NCI-H1436 treated with DMSO at 0.1 percent for 48 hours (cell line): Measurements from ENCODE around the gene CRELD2.

Source experiments
- DNase-seq: peaks from one replicate; lab custom pipeline; 2025; lab: John Stamatoyannopoulos, UW

Gene CRELD2

GRCh38 chr22:49968831-49969661 lies 50.6 kb downstream of the CRELD2 start:
- DNase-seq = no peak

- no peak for DNase-seq
These were observed 51.5 kb downstream of the CRELD2 start for GRCh38 chr22:49969751-49970527.

- DNase-seq = peak; percentile 79
These were observed 52.2 kb downstream of the CRELD2 start for GRCh38 chr22:49970528-49971231.

- no peak for DNase-seq
These were observed 53.1 kb downstream of the CRELD2 start for GRCh38 chr22:49971232-49972162.

- no peak for DNase-seq
These were observed 54.0 kb downstream of the CRELD2 start for GRCh38 chr22:49972163-49973017.

- DNase-seq = no peak
These were observed 54.9 kb downstream of the CRELD2 start for GRCh38 chr22:49973018-49973961.

- DNase-seq = no peak
These were observed 57.3 kb downstream of the CRELD2 start for GRCh38 chr22:49975543-49976389.

GRCh38 chr22:49976439-49977175 lies 58.2 kb downstream of the CRELD2 start:
- no peak for DNase-seq
